ENCODE data around the gene NOL6. TPM values are rescaled to one million over a fixed set of nuclear protein-coding genes. Genes with fewer than 3 reads are reported as not detected.

The NOL6 gene
- total RNA-seq, 2 experiments from 2014 or later, result 37.1 to 38.8 TPM

Small RNA genes within 50 kb of the gene (microRNA-seq; reads per million reads assigned to microRNA genes)
- not detected for gene MIR6851

Other genes starting within 250 kb of the NOL6 start
- gene SPINK4, start 233.8 kb downstream of the NOL6 start, total RNA-seq, result not detected
- gene BAG1, start 209.2 kb downstream of the NOL6 start, total RNA-seq, result 10 to 100 TPM; 95.5 to 96.3 TPM
- gene CHMP5, start 208.9 kb downstream of the NOL6 start, total RNA-seq, result 10 to 100 TPM; 83.0 to 85.5 TPM
- gene NFX1, start 183.4 kb downstream of the NOL6 start, total RNA-seq, result 10 to 100 TPM; 38.8 to 39.8 TPM
- not detected for gene AQP7, start 71.4 kb downstream of the NOL6 start, total RNA-seq
- 10 to 100 TPM; 29.9 to 31.4 TPM for gene AQP3, start 26.3 kb downstream of the NOL6 start, total RNA-seq
- gene ANKRD18B, start 50.3 kb upstream of the NOL6 start, total RNA-seq, result not detected